GM20000 (cell line): ENCODE measurements around the gene SNTG2.

Source experiments
- DNase-seq: peaks from one replicate; pipeline ENCODE4 v3.0.0; 2012; ENCODE audit warnings: low spot score
- TF ChIP-seq, protein P1 (sequence below): IDR thresholded peaks from 2 replicates; pipeline ENCODE4 v1.5.1; 2012; ENCODE audit warnings: mild to moderate bottlenecking, control low read depth; ENCODE audit errors: extremely low read depth, missing control alignments

The SNTG2 gene

DNA sequence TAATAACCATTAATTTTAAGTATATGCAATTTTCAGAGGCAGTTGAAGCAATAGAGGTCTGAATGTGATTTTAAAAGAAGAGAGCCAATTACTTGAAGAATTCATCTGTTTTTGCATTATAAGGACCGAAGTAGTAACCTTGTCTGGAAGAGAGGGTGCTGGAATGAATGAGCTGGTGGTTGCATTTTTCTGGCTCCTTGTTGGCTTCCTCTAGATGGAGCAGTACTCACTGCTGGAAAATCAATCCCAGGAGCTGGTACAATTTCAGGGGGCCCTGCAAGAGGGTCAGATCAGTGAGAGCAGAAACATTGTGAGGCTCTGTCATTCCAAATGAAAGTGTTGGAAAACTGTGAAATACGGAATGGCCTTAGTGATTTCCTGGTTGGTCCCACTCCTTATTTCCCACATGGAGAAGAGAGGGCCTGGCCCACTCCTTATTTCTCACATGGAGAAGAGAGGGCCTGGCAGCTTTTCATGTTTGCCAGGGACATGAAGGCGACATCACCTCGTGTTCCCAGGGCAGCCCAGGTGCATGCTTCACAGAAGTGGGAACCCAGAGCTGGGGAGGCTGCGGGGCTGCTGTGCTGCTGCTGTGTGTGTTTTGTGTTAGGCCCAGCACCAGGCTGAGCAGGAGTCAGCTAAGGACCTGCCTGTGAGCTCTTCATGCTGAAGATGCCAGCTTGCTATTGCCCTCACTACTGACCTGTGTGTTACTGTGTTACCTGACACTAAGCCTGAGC, 197.4 kb downstream of the SNTG2 start:
- no peak for DNase-seq
- TF ChIP-seq, protein P1, sequence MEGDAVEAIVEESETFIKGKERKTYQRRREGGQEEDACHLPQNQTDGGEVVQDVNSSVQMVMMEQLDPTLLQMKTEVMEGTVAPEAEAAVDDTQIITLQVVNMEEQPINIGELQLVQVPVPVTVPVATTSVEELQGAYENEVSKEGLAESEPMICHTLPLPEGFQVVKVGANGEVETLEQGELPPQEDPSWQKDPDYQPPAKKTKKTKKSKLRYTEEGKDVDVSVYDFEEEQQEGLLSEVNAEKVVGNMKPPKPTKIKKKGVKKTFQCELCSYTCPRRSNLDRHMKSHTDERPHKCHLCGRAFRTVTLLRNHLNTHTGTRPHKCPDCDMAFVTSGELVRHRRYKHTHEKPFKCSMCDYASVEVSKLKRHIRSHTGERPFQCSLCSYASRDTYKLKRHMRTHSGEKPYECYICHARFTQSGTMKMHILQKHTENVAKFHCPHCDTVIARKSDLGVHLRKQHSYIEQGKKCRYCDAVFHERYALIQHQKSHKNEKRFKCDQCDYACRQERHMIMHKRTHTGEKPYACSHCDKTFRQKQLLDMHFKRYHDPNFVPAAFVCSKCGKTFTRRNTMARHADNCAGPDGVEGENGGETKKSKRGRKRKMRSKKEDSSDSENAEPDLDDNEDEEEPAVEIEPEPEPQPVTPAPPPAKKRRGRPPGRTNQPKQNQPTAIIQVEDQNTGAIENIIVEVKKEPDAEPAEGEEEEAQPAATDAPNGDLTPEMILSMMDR = no peak

DNA sequence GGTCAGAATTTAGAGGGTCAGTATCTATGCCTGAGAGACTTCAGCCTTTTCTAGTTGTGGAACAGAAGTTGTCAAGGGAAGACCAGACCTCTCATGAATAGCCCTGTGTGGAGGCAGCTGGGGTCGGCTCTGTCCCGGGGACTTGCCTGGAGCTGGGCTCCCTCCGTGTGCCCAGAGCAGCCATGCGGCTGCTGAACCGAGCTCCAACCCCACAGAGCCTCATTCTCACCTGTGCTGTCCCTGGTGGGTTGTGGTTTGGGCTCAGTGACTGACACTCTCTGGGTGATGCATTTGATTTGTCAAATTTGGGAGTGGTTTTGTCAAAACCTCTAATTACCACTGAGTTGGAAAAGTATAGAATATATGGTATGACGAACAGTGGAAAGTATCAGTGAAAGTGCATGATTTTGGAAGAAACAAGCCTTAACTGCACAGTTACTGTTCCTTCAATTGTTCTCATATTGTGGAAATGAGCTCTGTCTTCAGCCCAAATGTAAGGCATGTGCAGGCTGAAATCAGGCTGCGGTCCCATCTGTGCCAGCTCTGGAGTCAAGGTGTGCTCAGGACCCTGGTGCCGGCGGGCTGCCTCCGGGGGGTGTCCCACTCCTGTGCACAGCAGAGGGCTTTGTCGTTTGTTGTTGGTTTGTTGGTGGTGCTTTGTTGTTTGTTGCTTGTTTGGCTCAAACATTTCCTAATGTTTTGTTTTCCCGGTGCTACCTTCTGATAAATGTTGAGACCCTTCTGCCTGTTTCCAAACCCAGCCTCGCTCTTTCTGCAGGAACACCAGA, 200.3 kb downstream of the SNTG2 start:
- TF ChIP-seq, protein P1 = no peak
- DNase-seq = no peak

DNA sequence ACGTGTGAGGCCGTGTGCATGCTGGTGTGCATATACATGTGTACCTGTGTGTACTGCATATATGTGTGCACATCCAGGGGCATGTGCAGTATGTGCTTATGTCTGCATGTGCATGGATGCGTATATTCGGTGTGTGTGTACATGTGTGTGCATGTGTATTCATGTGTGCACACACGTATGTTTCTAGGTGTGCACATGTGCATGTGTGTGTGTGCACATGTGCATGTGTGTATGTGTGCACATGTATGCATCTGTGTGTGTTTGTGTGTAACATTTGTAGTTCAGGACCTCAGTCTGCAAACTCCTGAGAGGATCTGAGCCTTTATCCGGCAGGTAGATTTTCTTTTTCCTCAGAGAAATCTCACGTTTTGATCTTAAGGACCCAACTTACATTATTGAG, 201.7 kb downstream of the SNTG2 start:
- TF ChIP-seq, protein P1 = no peak
- no peak for DNase-seq

DNA sequence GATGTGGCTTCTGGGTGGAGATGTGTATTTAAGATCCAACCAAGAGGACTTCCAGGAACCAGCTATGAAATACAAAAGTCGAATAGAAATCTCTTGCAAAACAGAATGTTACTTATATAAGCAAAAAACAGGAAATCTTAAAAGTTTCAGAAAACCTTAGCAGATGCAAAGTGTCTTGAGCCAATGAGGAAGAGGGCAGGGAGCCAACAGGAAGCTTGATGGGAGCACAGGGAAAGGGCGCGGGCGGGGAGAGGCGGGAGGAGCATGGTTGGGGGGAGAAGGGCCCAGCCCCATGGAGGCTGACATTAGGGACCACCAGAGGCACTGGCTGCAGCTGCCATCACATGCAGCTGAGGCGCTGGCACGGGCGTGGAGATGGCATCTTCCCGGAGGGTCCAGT, 203.3 kb downstream of the SNTG2 start:
- TF ChIP-seq, protein P1 = no peak
- DNase-seq = no peak

DNA sequence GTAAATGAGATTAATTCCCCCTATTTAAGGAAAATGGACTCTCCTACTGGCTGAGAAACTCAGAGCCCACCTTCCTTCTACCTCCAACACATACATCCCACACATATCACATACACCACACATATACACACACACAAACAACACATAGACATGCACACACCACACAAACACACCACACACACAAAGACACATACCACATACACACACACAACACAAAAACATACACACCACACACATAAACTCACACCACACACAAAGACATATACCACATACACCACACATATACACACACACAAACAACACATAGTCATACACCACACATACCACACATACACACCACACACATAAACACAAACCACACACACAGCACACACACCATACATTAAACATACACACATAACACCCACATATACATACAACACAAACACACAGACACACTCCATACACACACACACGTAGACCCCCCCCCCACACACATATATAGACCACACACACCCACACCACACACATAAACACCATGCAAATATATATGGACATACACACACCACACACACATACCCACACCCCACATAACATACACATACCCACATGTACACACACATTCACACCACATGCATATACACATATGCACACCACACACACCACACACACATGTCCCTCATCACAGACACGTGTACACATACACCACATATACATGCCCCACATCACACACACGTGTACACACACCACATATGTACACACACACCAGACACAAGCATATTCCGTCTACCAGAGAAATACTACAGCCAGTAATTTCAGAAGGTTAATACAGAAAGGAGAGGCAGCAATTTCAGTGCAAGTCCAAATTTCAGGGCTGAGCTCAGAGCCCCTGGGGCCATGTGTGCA, 204.3 kb downstream of the SNTG2 start:
- TF ChIP-seq, protein P1 = no peak

DNA sequence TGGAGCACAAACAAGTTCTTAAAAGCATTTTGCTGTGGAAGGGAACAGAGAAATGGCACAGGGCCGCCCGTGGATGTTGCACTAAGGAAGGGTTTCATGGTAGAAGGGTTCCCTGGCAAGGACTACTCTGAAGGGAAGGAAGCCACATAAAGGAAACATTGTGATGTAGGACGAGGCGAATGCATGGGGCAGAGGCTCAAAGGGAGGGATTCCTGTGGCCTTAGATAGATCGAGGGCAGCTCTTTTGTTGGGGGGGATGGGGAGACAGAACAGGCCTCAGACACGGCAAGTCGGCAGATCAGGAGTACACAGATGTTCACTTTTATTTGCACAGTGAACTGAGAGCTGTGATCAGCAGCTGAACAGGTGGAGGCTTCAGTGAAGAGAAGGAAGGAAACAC, 205.4 kb downstream of the SNTG2 start:
- TF ChIP-seq, protein P1 = no peak
- DNase-seq = no peak

More for the DNA sequence above, 204.3 kb downstream of the SNTG2 start:
- no peak for DNase-seq
